Left ventricle myocardium inferior (tissue), 1 donor: ENCODE data around the gene BCL6B. TPM values are rescaled to one million over a fixed set of nuclear protein-coding genes. Genes with fewer than 3 reads are reported as not detected.
"Not testable (repeated sequence)": the region's sequence is repeated elsewhere in the genome, so short reads cannot be mapped to it uniquely, and the experiment has no call there.

Experiments used
- DNase-seq: peaks from one replicate; pipeline ENCODE4 v3.0.0-alpha.2; 2020
- H3K27ac ChIP-seq: fragments of 200-600 bp; replicated peaks from 2 replicates; pipeline ENCODE4 v1.8.0; 2021
- H3K27me3 ChIP-seq: fragments of 200-600 bp; 2 replicates; pipeline ENCODE4 v1.8.0; 2021; ENCODE audit warnings: low read depth
- H3K36me3 ChIP-seq: fragments of 200-600 bp; 2 replicates; pipeline ENCODE4 v1.8.0; 2021
- H3K4me1 ChIP-seq: fragments of 200-600 bp; 2 replicates; pipeline ENCODE4 v1.8.0; 2021
- H3K4me3 ChIP-seq: fragments of 200-600 bp; 2 replicates; pipeline ENCODE4 v1.8.0; 2021; ENCODE audit warnings: mild to moderate bottlenecking, moderate library complexity
- H3K9me3 ChIP-seq: fragments of 200-600 bp; replicated peaks from 2 replicates; pipeline ENCODE4 v1.8.0; 2021
- CTCF ChIP-seq: fragments of 200-600 bp; IDR thresholded peaks from 2 replicates; pipeline ENCODE4 v1.8.0; 2021; ENCODE audit warnings: antibody characterized with exemption, mild to moderate bottlenecking, borderline replicate concordance
- intact Hi-C: fragments of 100-400 bp; cut with micrococcal nuclease; formaldehyde crosslinking; loops from one replicate; pipeline ENCODE4 v1.11.0; 2022
- total RNA-seq: library from RNA; stranded (reverse); fragmentation: NEBNext Ultra II Directional; extraction: Animal tissue kit (Norgen Biotek cat#: 25700); gene quantifications from one replicate; pipeline ENCODE4 v1.2.1, GENCODE V29; 2021
- donor health status: DM: no; HTN: yes; CAD: no; lungs with severe emphysema.

The BCL6B gene
- total RNA-seq, 1 donor from 2014 or later, result 13.7 TPM

- Histone ChIP-seq H3K27me3 (no peaks in the 10 kb centered on the region), H3K9me3 (no peaks in the 10 kb centered on the region), H3K36me3 (no peaks in the 10 kb centered on the region), H3K27ac (no peak overlapping the region), H3K4me1 (peaks cover 7% of the 10 kb centered on the region), H3K4me3 (no peak overlapping the region)
- intact Hi-C loops, result no loop called here
- no peak for TF ChIP-seq CTCF
- DNase-seq, result no peak
Measured at GRCh38 chr17:6989779-6990178, 33.1 kb upstream of the BCL6B start.

- H3K36me3 ChIP-seq, H3K27me3 ChIP-seq, DNase-seq, H3K27ac ChIP-seq, H3K4me3 ChIP-seq, intact Hi-C loops, H3K9me3 ChIP-seq: not testable (repeated sequence)
- peaks cover 19% of the 10 kb centered on the region for H3K4me1 ChIP-seq
Measured at GRCh38 chr17:6993613-6994056, 29.2 kb upstream of the BCL6B start.

GRCh38 chr17:6994118-6994598 is 28.7 kb upstream of the BCL6B start:
- no peaks in the 10 kb centered on the region for H3K9me3 ChIP-seq
- H3K27me3 ChIP-seq, result no peaks in the 10 kb centered on the region
- no peak for DNase-seq
- H3K4me3 ChIP-seq, result no peak overlapping the region
- peaks cover 19% of the 10 kb centered on the region for H3K4me1 ChIP-seq
- peaks cover 12% of the 10 kb centered on the region for H3K36me3 ChIP-seq
- TF ChIP-seq CTCF, result no peak
- intact Hi-C loops, result no loop called here
- H3K27ac ChIP-seq, result no peak overlapping the region

GRCh38 chr17:6994666-6995256 is 28.1 kb upstream of the BCL6B start:
- Histone ChIP-seq H3K4me3 (no peak overlapping the region), H3K27ac (no peak overlapping the region), H3K36me3 (peaks cover 17% of the 10 kb centered on the region), H3K9me3 (no peaks in the 10 kb centered on the region), H3K4me1 (peaks cover 19% of the 10 kb centered on the region), H3K27me3 (no peaks in the 10 kb centered on the region)
- intact Hi-C loops, result no loop called here
- no peak for TF ChIP-seq CTCF
- no peak for DNase-seq

- no peak for DNase-seq
- TF ChIP-seq CTCF, result no peak
- H3K4me1 ChIP-seq, result peaks cover 19% of the 10 kb centered on the region
Measured at GRCh38 chr17:6995500-6996255, 27.2 kb upstream of the BCL6B start, which contains the start of gene ALOX12. TSS of gene ALOX12 (plus strand) at chr17:6996049. CDS start at chr17:6996118, 69 bp downstream.

More at GRCh38 chr17:6995500-6996255, 27.2 kb upstream of the BCL6B start, which contains the start of gene ALOX12:
- H3K9me3 ChIP-seq, result no peaks in the 10 kb centered on the region
- H3K27ac ChIP-seq, result no peak within 1 kb of the TSS
- peaks cover 26% of the 10 kb centered on the region for H3K36me3 ChIP-seq
- intact Hi-C loops, result no loop called here
- H3K27me3 ChIP-seq, result no peaks in the 10 kb centered on the region
- peak within 1 kb of the TSS; percentile 56 for H3K4me3 ChIP-seq
